ENCODE measurements around the gene IDUA. TPM values are rescaled to one million over a fixed set of nuclear protein-coding genes. Genes with fewer than 3 reads are reported as not detected.
"Not testable (repeated sequence)": the region's sequence is repeated elsewhere in the genome, so short reads cannot be mapped to it uniquely, and the experiment has no call there.

The IDUA gene
- total and polyA plus RNA-seq, 9 donors, result 11.4 to 21.0 (median 14.0) TPM

- Histone ChIP-seq H3K4me1 (ENCODE audit: control insufficient read depth, insufficient read depth, low read length) (peaks cover 15% of the 10 kb centered on the region), H3K27ac (ENCODE audit: low read length) (no peak overlapping the region), H3K36me3 (ENCODE audit: control insufficient read depth, insufficient read depth, low read length) (no peaks in the 10 kb centered on the region), H3K27me3 (ENCODE audit: control insufficient read depth, insufficient read depth, low read length) (peaks cover 66% of the 10 kb centered on the region), H3K4me3 (ENCODE audit: low read length) (peak overlapping the region; percentile 15), H3K9me3 (replicated peaks; ENCODE audit: control insufficient read depth, low read depth, low read length) (no peaks in the 10 kb centered on the region)
- DNase-seq, result no peak
- 2% methylated on average over 65 of the region's 68 CpGs for WGBS (ENCODE audit: insufficient coverage)
These were observed 10.7 kb downstream of the IDUA start for GRCh38 chr4:997375-998071.

- WGBS (ENCODE audit: insufficient coverage), result 45% methylated on average over 11 of the region's 12 CpGs
- no peaks in the 10 kb centered on the region for H3K9me3 ChIP-seq (replicated peaks; ENCODE audit: control insufficient read depth, low read depth, low read length)
- peaks cover 14% of the 10 kb centered on the region for H3K4me1 ChIP-seq (ENCODE audit: control insufficient read depth, insufficient read depth, low read length)
- H3K36me3 ChIP-seq (ENCODE audit: control insufficient read depth, insufficient read depth, low read length), result no peaks in the 10 kb centered on the region
- no peak overlapping the region for H3K4me3 ChIP-seq (ENCODE audit: low read length)
- no peak for DNase-seq
- H3K27me3 ChIP-seq (ENCODE audit: control insufficient read depth, insufficient read depth, low read length), result peaks cover 69% of the 10 kb centered on the region
- no peak overlapping the region for H3K27ac ChIP-seq (ENCODE audit: low read length)
These were observed 11.3 kb downstream of the IDUA start for GRCh38 chr4:998096-998691.

GRCh38 chr4:999240-999863, 12.5 kb downstream of the IDUA start:
- not testable (repeated sequence) for H3K4me3 ChIP-seq (ENCODE audit: low read length); H3K36me3 ChIP-seq (ENCODE audit: control insufficient read depth, insufficient read depth, low read length); DNase-seq; H3K9me3 ChIP-seq (replicated peaks; ENCODE audit: control insufficient read depth, low read depth, low read length); H3K27ac ChIP-seq (ENCODE audit: low read length)
- Histone ChIP-seq H3K4me1 (ENCODE audit: control insufficient read depth, insufficient read depth, low read length) (peaks cover 20% of the 10 kb centered on the region), H3K27me3 (ENCODE audit: control insufficient read depth, insufficient read depth, low read length) (peaks cover 80% of the 10 kb centered on the region)
- 37% methylated on average over 11 of the region's 21 CpGs for WGBS (ENCODE audit: insufficient coverage)

GRCh38 chr4:999882-1000425, 13.1 kb downstream of the IDUA start:
- no peaks in the 10 kb centered on the region for H3K9me3 ChIP-seq (replicated peaks; ENCODE audit: control insufficient read depth, low read depth, low read length)
- H3K36me3 ChIP-seq (ENCODE audit: control insufficient read depth, insufficient read depth, low read length), result no peaks in the 10 kb centered on the region
- WGBS (ENCODE audit: insufficient coverage), result 52% methylated on average over 13 of the region's 18 CpGs
- no peak overlapping the region for H3K4me3 ChIP-seq (ENCODE audit: low read length)
- peaks cover 20% of the 10 kb centered on the region for H3K4me1 ChIP-seq (ENCODE audit: control insufficient read depth, insufficient read depth, low read length)
- peaks cover 86% of the 10 kb centered on the region for H3K27me3 ChIP-seq (ENCODE audit: control insufficient read depth, insufficient read depth, low read length)
- no peak overlapping the region for H3K27ac ChIP-seq (ENCODE audit: low read length)
- DNase-seq, result no peak

GRCh38 chr4:1000686-1001260, 13.9 kb downstream of the IDUA start:
- Histone ChIP-seq H3K4me3 (ENCODE audit: low read length) (no peak overlapping the region), H3K4me1 (ENCODE audit: control insufficient read depth, insufficient read depth, low read length) (peaks cover 20% of the 10 kb centered on the region), H3K9me3 (replicated peaks; ENCODE audit: control insufficient read depth, low read depth, low read length) (no peaks in the 10 kb centered on the region), H3K36me3 (ENCODE audit: control insufficient read depth, insufficient read depth, low read length) (no peaks in the 10 kb centered on the region), H3K27ac (ENCODE audit: low read length) (no peak overlapping the region), H3K27me3 (ENCODE audit: control insufficient read depth, insufficient read depth, low read length) (peaks cover 89% of the 10 kb centered on the region)
- DNase-seq, result no peak
- WGBS (ENCODE audit: insufficient coverage), result 89% methylated on average over 10 of the region's 15 CpGs

- no peak for DNase-seq
- 13% methylated on average over 41 of the region's 48 CpGs for WGBS (ENCODE audit: insufficient coverage)
- H3K36me3 ChIP-seq (ENCODE audit: control insufficient read depth, insufficient read depth, low read length), result no peaks in the 10 kb centered on the region
- no peak overlapping the region for H3K27ac ChIP-seq (ENCODE audit: low read length)
- no peak overlapping the region for H3K4me3 ChIP-seq (ENCODE audit: low read length)
- peaks cover 85% of the 10 kb centered on the region for H3K27me3 ChIP-seq (ENCODE audit: control insufficient read depth, insufficient read depth, low read length)
- H3K9me3 ChIP-seq (replicated peaks; ENCODE audit: control insufficient read depth, low read depth, low read length), result no peaks in the 10 kb centered on the region
- H3K4me1 ChIP-seq (ENCODE audit: control insufficient read depth, insufficient read depth, low read length), result peaks cover 15% of the 10 kb centered on the region
These were observed 14.8 kb downstream of the IDUA start for GRCh38 chr4:1001561-1002130.

GRCh38 chr4:1002131-1002630, 15.3 kb downstream of the IDUA start:
- peaks cover 84% of the 10 kb centered on the region for H3K27me3 ChIP-seq (ENCODE audit: control insufficient read depth, insufficient read depth, low read length)
- peak; percentile 35 for DNase-seq
- no peak overlapping the region for H3K4me3 ChIP-seq (ENCODE audit: low read length)
- WGBS (ENCODE audit: insufficient coverage), result 1% methylated on average over 49 of the region's 54 CpGs
- no peaks in the 10 kb centered on the region for H3K36me3 ChIP-seq (ENCODE audit: control insufficient read depth, insufficient read depth, low read length)
- H3K4me1 ChIP-seq (ENCODE audit: control insufficient read depth, insufficient read depth, low read length), result peaks cover 15% of the 10 kb centered on the region
- no peak overlapping the region for H3K27ac ChIP-seq (ENCODE audit: low read length)
- no peaks in the 10 kb centered on the region for H3K9me3 ChIP-seq (replicated peaks; ENCODE audit: control insufficient read depth, low read depth, low read length)

- 2% methylated on average over 50 of the region's 75 CpGs for WGBS (ENCODE audit: insufficient coverage)
- no peak overlapping the region for H3K27ac ChIP-seq (ENCODE audit: low read length)
- H3K27me3 ChIP-seq (ENCODE audit: control insufficient read depth, insufficient read depth, low read length), result peaks cover 86% of the 10 kb centered on the region
- H3K4me3 ChIP-seq (ENCODE audit: low read length), result no peak overlapping the region
- H3K4me1 ChIP-seq (ENCODE audit: control insufficient read depth, insufficient read depth, low read length), result peaks cover 12% of the 10 kb centered on the region
- no peak for DNase-seq
- H3K36me3 ChIP-seq (ENCODE audit: control insufficient read depth, insufficient read depth, low read length), result no peaks in the 10 kb centered on the region
- H3K9me3 ChIP-seq (replicated peaks; ENCODE audit: control insufficient read depth, low read depth, low read length), result no peaks in the 10 kb centered on the region
These were observed 15.9 kb downstream of the IDUA start for GRCh38 chr4:1002631-1003251.

- 22% methylated on average over 50 of the region's 63 CpGs for WGBS (ENCODE audit: insufficient coverage)
- Histone ChIP-seq H3K4me1 (ENCODE audit: control insufficient read depth, insufficient read depth, low read length) (peaks cover 8% of the 10 kb centered on the region), H3K27me3 (ENCODE audit: control insufficient read depth, insufficient read depth, low read length) (peaks cover 85% of the 10 kb centered on the region), H3K27ac (ENCODE audit: low read length) (no peak overlapping the region), H3K4me3 (ENCODE audit: low read length) (no peak overlapping the region), H3K9me3 (replicated peaks; ENCODE audit: control insufficient read depth, low read depth, low read length) (no peaks in the 10 kb centered on the region), H3K36me3 (ENCODE audit: control insufficient read depth, insufficient read depth, low read length) (no peaks in the 10 kb centered on the region)
- no peak for DNase-seq
These were observed 16.6 kb downstream of the IDUA start for GRCh38 chr4:1003271-1004070.

All from muscle of leg (tissue), 11 donors.